GM19025 (cell line): Measurements from ENCODE around the gene PPM1M.

Experiments
- ATAC-seq: cut with Tn5 transposase; IDR thresholded peaks from one replicate; pipeline ENCODE4 v1.9.1; 2021; ENCODE audit warnings: mild to moderate bottlenecking, low read depth, moderate library complexity; ENCODE audit not compliant: unreplicated experiment

PPM1M gene

DNA sequence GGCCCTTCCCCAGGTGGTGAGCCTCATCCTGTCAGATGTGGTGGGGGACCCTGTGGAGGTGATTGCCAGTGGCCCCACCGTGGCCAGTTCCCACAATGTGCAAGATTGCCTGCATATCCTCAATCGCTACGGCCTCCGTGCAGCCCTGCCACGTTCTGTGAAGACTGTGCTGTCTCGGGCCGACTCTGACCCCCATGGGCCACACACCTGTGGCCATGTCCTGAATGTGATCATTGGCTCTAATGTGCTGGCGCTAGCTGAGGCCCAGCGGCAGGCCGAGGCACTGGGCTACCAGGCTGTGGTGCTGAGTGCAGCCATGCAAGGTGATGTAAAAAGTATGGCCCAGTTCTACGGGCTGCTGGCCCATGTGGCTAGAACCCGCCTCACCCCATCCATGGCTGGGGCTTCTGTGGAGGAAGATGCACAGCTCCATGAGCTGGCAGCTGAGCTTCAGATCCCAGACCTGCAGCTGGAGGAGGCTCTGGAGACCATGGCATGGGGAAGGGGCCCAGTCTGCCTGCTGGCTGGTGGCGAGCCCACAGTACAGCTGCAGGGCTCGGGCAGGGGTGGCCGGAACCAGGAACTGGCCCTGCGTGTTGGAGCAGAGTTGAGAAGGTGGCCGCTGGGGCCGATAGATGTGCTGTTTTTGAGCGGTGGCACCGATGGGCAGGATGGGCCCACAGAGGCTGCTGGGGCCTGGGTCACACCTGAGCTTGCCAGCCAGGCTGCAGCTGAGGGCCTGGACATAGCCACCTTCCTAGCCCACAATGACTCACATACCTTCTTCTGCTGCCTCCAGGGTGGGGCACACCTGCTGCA lies 46.9 kb downstream of the PPM1M start:
- ATAC-seq = no peak

DNA sequence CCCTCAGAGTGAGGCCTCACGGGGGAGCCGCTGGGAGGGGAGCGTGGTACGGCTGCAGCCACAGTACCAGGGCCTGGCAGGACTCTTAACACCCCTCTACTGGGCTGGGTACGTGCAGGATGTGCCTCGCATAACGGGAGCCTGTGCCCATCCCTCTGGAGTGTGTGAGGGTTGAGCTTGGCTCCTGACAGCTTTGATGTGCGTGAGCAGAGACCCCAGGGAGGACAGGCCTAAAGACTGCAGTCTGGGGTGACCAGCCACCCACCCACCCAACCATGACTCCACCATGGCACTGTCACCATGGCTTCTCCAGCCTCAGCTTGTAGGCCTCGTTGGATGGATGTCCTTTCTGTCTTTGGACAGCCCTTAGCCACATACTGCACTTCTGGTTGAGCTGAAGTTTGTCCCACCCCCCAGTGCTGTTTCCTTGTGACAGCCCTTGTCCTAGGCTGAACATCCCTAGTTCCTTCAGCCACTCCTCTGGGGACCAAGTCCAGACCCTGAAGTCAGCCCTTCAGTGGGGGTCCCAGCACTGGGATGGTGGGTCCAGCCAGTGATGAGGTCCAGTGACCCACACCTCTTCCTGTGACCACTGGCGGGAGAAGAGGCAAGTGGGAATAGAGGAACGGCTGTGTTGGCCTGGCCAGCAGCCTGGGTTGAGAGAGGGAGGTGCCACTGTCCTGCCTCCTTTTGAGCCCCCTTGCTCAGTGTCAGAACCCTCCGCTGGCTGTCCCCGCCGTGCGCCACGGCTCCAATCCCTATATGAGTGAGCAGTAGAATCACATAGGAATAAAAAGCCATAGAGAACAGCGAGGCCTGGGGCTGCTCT lies 48.1 kb downstream of the PPM1M start:
- no peak for ATAC-seq

GRCh38 chr3:52294320-52295150 lies 49.0 kb downstream of the PPM1M start:
- no peak for ATAC-seq

- ATAC-seq = no peak
These were observed 50.2 kb downstream of the PPM1M start for GRCh38 chr3:52295671-52296208.

GRCh38 chr3:52297242-52298148 lies 51.9 kb downstream of the PPM1M start:
- no peak for ATAC-seq

- no peak for ATAC-seq
These were observed 52.9 kb downstream of the PPM1M start for GRCh38 chr3:52298149-52299098.

DNA sequence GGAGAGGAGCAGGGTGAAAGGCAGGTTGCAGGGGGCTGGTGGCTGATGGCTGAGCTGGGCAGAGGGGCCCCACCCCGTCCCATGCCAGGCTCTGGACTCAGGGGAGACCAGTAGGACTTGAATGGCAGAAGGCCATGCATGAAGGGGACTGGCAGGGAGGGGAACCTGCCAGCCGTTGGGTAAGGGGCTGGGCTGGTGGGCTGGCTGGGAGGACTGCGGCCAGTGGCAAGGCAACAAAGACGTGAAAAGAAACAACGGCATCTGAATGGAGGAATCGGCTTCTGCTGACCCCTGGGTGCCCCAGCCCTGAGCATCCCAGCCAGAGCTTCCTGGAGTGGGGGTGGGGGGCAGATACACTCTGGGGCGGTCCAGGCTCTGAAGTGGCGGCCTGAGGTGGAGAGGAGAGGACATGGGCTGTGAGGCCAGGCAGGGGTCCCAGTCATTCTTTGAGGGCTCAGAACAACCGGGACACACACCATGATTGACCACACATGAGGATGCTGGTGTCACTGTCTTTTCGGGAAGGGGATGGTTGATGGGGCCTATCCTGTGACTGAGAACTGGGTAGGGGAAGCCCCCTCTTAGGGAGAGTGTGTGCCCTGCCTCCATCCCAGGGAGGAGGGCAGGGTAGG lies 53.8 kb downstream of the PPM1M start:
- ATAC-seq = no peak
